G401.6 (cell line): Measurements from ENCODE around the gene LTB4R.

Source experiments
- FAIRE-seq: peaks from 2 replicates; lab custom pipeline; 2012; peaks lifted over from hg19 to GRCh38; lab: Jason Lieb, UNC

LTB4R gene, protein sequence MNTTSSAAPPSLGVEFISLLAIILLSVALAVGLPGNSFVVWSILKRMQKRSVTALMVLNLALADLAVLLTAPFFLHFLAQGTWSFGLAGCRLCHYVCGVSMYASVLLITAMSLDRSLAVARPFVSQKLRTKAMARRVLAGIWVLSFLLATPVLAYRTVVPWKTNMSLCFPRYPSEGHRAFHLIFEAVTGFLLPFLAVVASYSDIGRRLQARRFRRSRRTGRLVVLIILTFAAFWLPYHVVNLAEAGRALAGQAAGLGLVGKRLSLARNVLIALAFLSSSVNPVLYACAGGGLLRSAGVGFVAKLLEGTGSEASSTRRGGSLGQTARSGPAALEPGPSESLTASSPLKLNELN

GRCh38 chr14:24310646-24311604 lies at the start of gene LTB4R:
Gene LTB4R (plus strand): TSS chr14:24311502. CDS start chr14:24315652, 4,150 bp downstream.
- no peak for FAIRE-seq

DNA sequence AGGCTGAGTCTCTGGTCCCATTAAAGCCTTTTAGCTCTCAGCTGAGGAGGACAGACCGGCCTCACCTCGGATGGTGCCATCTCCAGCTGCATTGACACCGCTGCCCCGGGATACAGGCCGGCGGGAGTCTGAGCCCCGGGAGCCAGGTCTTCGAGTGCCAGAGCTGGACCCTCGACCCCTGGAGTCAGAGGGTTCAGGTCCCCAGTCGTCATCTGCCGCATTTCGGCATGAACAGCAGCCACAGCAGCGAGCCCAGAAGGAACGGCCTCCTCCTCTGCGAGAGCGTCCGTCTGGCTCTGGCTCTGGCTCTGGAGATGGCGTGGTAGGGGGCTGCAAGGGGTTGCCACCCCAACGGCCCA lies 49.4 kb upstream of the LTB4R start:
- FAIRE-seq, result no peak

- FAIRE-seq, result no peak
Measured at GRCh38 chr14:24262821-24263733, 48.2 kb upstream of the LTB4R start, which contains the start of gene TGM1. Gene TGM1 (minus strand): TSS chr14:24263177. CDS start chr14:24262352, 825 bp downstream.

- FAIRE-seq, result no peak
Measured at GRCh38 chr14:24263848-24264247, 47.5 kb upstream of the LTB4R start.

DNA sequence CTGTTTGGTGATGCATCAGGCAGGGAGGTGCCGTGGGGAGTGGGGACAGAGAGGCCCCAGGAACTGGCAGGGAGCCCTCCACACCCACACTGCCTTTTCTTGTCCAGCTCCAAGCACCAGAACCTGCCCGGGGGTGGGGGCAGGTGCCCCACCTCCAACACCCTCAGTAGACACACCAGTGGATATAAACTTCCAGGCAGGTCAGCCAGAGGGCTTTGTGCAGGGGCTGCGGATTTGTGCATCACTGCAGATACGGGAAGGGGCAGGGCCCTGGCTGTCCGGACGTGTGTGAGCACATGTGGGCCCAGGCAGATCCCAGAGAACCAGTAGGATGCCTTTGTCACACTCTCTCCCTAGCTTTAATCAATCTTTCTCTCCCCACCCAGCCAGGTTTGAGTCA lies 47.0 kb upstream of the LTB4R start:
- FAIRE-seq, result no peak

GRCh38 chr14:24266344-24267244 lies 44.7 kb upstream of the LTB4R start:
- no peak for FAIRE-seq

DNA sequence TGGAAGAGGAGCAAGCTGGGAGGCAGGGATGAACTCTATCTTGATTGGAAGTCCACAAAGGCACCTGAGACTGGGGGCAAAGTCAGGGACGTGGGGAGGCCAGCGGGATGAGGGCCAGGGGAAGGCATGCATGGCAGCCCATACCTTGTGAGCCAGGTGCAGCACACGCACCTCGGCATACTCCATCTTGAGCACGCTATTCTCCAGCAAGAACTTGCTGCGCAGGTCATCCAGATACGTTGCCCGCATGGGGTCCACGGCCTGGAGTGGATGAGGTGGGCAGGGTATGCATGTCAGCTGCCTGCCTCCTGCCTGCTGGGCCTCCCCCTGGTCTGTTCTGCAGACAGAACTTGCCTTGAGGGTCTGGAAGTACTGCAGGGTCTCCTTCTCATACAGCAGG lies 43.8 kb upstream of the LTB4R start:
- FAIRE-seq, result no peak

- no peak for FAIRE-seq
Measured at GRCh38 chr14:24268225-24268624, 43.1 kb upstream of the LTB4R start.

DNA sequence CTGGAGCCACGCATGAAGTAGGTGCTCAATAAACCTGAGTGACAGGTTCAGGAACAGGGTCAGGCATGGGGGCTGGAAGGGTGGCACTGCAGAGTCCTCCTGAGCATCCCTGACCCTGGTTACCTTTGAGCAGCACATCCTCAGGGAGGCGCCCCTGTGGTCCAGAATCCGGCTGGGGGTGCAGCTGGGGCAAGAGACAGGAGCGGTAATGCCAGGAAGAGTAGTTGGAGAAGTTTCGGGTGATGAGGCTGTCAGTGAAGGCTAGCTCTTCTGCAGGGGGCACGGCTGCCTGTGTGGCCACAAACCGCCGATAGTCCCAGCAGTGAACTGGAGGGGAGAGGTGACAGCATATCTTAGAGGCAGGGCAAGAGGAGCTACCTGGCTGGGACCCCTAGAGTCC lies 41.9 kb upstream of the LTB4R start:
- no peak for FAIRE-seq

DNA sequence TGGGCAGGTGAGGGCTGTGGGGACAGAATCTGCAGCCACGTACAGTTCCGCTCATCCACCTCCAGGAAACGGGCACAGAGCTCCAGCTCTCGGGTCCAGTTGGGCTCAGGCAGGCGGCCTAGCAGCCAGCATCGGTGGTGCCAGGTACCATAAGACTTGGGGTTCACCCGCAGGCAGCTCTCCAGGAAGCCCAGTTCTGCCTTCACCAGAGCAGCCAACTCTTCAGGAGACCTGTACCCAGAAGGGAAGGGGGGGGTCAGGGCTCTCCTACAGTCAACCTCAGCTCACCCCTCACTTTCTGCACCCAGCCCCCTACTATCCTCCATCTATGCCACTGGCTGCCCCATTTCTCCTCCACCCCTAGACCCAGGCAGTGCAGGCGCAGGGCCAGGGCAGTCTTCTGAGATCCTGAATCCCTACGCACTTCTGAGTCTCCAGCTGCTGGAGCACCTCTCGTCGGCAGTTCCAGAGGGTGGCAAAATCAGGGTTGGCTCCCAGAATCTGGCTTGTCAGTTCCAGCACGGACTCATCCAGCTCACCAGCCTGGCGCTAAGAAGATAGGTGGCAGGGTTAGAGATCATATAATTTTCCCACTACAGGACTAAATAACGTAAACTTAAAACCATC lies 41.3 kb upstream of the LTB4R start:
- FAIRE-seq, result no peak

DNA sequence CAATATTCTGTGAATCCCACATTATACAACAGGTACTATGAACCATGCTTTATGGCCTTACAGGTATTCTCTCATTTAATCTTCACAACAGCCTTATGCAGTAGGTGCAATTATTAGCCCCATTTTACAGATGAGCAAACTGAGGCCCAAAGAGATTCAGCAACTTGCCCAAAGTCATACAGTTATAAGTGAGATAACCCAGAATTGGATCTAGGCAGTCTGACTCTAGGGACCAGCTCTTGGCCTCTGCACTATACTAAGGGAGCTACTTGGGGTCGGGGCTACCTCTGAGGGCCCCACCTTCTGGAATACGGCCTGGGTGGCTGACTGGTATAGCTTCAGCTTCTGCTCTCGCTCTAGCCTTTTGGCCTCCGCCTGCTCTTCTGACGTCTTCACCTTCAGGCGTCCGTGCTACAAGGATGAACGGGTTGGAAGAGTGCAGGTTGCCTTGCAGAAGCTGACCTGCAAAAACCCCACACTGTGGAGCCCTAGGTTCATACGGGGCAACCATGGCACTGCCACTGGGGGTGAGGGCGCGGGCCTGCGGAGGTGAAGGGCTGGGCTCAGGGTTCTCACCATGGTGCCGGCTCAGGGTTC lies 40.7 kb upstream of the LTB4R start:
- FAIRE-seq, result no peak

GRCh38 chr14:24271134-24271833 lies 40.0 kb upstream of the LTB4R start, which contains the start of gene RABGGTA:
Gene RABGGTA (minus strand): TSS chr14:24271597. CDS start chr14:24271115, 482 bp downstream.
- FAIRE-seq, result no peak

DNA sequence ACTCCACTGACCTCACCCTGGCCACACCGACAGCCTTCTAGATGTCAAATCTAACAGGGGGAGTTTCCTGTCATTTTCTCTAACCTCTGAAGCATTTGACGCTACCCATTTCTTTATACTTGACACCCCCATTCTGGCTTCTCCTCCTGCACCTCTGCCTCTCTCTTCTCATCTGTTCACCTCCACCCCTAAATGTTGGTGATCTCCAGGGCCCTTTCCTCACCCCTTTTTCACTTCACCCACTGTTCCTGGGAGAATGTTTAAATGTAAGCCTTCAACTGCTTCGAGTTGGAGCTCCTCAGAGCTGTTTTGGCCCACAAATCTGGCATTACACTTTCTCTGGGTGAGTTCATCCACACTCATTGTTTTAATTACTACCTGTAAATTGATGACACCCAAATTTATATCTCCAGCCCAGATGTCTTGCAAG lies 39.5 kb upstream of the LTB4R start:
- FAIRE-seq, result no peak

GRCh38 chr14:24272467-24272866 lies 38.8 kb upstream of the LTB4R start:
- no peak for FAIRE-seq

- no peak for FAIRE-seq
Measured at GRCh38 chr14:24273422-24273998, 37.8 kb upstream of the LTB4R start.

DNA sequence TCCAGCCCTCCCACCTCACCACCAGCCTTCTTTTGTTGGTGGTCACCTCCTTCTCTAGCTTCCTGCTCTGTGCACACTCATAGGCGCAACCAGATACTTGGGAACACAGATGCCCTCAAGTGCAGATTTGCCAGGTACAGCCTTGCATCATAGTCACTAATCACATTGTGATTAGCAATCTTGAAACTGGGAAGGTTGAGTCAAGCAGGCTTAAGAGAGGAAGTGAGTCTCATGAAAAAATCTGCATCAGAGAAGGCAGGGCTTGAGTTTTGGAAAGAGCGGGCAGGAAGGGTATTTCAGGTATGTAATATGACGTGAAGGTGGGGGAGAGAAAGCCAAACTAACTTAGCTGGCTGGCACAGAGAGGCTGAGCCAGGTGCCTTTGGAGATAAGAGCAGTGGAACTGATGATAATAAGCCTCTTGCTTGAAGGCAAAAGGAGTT lies 37.2 kb upstream of the LTB4R start:
- FAIRE-seq, result no peak

DNA sequence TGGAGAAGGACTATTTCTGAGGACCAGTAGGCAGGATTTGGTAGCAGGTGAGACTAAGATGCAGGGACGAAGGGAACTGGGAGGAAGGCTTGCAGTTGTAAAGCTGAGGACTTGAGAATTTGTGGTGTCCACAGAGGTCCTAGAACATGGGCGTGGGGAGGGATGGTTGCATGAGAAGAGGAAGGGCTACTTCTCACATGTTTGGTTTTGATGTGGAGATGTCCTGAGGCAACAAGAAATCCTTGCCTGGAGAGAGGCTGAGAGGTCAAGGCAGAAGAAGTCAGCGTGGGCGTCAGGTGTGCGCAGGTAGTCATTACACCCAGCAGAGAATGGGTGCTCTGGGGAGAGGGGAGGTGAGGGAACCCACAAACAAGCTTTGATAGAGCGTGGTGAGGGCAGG lies 34.2 kb upstream of the LTB4R start:
- no peak for FAIRE-seq

DNA sequence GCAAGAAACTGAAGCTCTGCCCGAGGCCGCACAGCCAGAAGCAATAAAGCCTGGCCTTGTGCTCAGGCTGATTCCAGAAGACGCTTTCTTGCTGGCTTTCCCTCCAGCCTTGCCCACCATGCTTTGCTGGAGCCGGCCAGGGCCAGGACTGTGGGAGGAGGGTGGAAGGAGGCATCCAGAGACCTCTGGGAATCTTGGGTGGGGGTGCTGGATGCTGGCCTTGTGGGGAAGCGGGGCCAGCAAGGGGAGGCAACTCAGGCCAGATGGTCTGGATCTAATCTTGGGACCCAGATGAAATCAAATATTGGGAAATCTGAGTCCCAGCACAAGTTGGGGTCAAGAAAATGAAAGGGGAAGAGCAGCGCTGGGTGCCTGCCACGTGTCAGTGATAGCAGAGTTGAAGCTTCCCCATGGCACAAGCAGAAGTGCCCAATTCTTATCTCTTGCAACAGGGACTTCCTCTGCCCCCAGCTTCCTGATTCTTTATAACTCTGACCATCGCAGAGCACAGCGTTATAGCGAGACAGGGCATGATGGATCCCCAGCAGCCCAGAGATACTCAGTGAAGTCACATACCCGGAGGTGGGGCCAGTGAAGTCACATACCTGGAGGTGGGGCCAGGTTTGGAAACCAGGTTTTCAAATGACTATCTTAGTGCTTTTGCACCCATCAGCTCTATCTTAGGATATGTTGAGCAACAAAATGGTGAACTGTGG lies 33.5 kb upstream of the LTB4R start:
- no peak for FAIRE-seq
